ENCODE measurements around the gene CD34.

Gene CD34

GRCh38 chr1:207894704-207895103, 16.2 kb downstream of the CD34 start:
- in situ Hi-C loops (cut with HindIII; ENCODE audit: low sequenced_read_pairs), result no loop called here
- no peak for DNase-seq (ENCODE audit: low read depth, low spot score)
- no peak overlapping the region for H3K4me3 ChIP-seq (ENCODE audit: low read depth, low read length)
- no peak for TF ChIP-seq CTCF (IDR thresholded peaks at IDR 0.05; ENCODE audit: low read depth, low read length)

DNA sequence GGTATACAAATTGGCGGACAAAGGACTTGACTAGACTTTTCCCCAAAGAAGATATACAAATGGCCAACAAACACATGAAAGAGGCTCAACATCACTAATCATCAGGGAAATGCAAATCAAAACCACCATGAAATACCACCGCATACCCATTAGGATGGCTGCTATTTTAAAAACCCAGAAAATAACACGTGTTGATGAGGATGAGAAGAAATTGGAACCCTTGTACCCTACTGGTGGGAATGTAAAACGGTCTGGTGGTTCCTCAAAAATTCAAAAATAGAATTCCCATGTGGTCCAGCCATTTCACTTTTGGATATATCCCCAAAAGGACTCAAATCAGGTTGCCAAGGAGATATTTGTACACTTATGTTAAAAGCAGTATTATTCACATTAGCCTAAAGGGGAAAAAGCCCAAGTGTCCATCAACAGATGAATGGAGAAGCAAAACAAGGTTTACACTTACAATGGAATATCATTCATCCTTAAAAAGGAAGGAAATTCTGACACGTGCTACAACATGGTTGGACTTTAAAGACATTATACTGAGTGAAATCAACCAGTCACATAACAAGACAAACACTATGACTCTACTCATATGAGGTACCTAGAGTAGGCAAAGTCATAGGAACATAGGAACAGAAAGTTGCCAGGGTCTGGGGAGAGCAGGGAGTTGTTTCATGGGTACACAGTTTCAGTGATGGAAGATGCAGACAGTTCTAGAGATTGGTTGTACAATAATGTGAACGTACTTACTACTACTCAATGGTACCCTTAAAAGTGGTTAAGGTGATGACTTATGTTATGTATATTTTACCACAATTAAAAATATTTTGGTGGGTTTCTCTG, 17.0 kb downstream of the CD34 start:
- H3K4me3 ChIP-seq (ENCODE audit: low read depth, low read length), result no peak overlapping the region
- no peak for DNase-seq (ENCODE audit: low read depth, low spot score)
- no peak for TF ChIP-seq CTCF (IDR thresholded peaks at IDR 0.05; ENCODE audit: low read depth, low read length)
- in situ Hi-C loops (cut with HindIII; ENCODE audit: low sequenced_read_pairs), result no loop called here

- H3K4me3 ChIP-seq (ENCODE audit: low read depth, low read length), result no peak overlapping the region
- in situ Hi-C loops (cut with HindIII; ENCODE audit: low sequenced_read_pairs), result no loop called here
- DNase-seq (ENCODE audit: low read depth, low spot score), result no peak
- TF ChIP-seq CTCF (IDR thresholded peaks at IDR 0.05; ENCODE audit: low read depth, low read length), result no peak
These were observed 18.2 kb downstream of the CD34 start for GRCh38 chr1:207892764-207893163.

DNA sequence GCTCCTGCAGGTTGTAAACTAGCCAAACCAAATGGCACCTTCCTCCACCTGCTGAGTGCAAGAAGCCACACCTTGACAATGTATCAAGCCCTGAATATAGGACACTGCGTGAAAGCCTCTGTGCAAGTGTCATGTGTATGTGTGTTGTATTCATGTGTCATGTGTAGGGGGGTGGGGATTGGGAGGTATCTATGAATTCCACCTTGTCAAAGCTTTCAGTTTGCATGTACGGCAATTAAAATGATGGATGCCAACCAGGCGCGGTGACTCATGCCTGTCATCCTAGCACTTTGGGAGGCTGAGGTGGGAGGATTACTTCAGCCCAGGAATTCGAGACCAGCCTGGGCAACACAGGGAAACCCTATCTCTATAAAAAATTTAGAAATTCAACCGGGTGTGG, 19.8 kb downstream of the CD34 start:
- in situ Hi-C loops (cut with HindIII; ENCODE audit: low sequenced_read_pairs), result no loop called here
- no peak for DNase-seq (ENCODE audit: low read depth, low spot score)
- TF ChIP-seq CTCF (IDR thresholded peaks at IDR 0.05; ENCODE audit: low read depth, low read length), result no peak
- no peak overlapping the region for H3K4me3 ChIP-seq (ENCODE audit: low read depth, low read length)

DNA sequence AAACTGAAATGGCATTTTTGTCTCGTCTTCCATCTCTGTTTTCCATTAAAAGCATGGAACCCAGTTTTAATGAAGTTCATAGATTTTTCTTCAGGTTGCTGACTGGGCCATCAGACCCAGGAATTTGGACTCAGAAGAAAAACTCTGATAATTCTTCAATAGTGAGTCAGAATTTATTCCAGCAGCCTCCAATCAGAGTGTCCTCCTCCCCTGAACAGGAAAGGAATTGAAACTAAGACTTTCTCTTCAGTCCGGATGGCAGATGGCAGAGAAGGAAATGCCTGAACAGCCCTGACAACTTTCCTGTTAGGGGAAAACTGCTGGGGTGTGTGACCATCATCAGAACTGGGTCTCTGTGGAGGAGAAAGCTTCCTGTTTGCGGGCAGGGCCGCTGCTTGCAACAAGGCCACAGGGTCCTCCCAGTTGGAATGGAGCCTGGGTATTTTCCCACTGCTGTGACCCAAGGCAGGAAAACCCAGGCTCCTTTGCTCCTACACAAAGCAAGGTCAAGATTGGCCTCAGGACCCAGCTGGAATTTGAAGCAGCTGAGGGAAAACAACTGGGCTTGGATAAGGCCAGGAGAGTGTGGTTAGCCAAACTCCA, 20.7 kb downstream of the CD34 start:
- H3K4me3 ChIP-seq (ENCODE audit: low read depth, low read length), result no peak overlapping the region
- in situ Hi-C loops (cut with HindIII; ENCODE audit: low sequenced_read_pairs), result no loop called here
- peak; percentile 73 for DNase-seq (ENCODE audit: low read depth, low spot score)
- no peak for TF ChIP-seq CTCF (IDR thresholded peaks at IDR 0.05; ENCODE audit: low read depth, low read length)

GRCh38 chr1:207888652-207889051, 22.3 kb downstream of the CD34 start:
- in situ Hi-C loops (cut with HindIII; ENCODE audit: low sequenced_read_pairs), result no loop called here
- H3K4me3 ChIP-seq (ENCODE audit: low read depth, low read length), result no peak overlapping the region
- TF ChIP-seq CTCF (IDR thresholded peaks at IDR 0.05; ENCODE audit: low read depth, low read length), result peak; percentile 14
- DNase-seq (ENCODE audit: low read depth, low spot score), result no peak
